ENCODE data around the gene ZNF362.

Gene ZNF362

GRCh38 chr1:33317354-33317753 lies 61.1 kb downstream of the ZNF362 start:
- POLR2A ChIA-PET: no interaction called here
- no peak for DNase-seq (ENCODE audit: extremely low spot score)
- TF ChIP-seq, protein P1, sequence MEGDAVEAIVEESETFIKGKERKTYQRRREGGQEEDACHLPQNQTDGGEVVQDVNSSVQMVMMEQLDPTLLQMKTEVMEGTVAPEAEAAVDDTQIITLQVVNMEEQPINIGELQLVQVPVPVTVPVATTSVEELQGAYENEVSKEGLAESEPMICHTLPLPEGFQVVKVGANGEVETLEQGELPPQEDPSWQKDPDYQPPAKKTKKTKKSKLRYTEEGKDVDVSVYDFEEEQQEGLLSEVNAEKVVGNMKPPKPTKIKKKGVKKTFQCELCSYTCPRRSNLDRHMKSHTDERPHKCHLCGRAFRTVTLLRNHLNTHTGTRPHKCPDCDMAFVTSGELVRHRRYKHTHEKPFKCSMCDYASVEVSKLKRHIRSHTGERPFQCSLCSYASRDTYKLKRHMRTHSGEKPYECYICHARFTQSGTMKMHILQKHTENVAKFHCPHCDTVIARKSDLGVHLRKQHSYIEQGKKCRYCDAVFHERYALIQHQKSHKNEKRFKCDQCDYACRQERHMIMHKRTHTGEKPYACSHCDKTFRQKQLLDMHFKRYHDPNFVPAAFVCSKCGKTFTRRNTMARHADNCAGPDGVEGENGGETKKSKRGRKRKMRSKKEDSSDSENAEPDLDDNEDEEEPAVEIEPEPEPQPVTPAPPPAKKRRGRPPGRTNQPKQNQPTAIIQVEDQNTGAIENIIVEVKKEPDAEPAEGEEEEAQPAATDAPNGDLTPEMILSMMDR (IDR thresholded peaks at IDR 0.05; ENCODE audit: control extremely low read depth, extremely low read depth, low read depth, missing control alignments): no peak
- CTCF ChIA-PET: no interaction called here

DNA sequence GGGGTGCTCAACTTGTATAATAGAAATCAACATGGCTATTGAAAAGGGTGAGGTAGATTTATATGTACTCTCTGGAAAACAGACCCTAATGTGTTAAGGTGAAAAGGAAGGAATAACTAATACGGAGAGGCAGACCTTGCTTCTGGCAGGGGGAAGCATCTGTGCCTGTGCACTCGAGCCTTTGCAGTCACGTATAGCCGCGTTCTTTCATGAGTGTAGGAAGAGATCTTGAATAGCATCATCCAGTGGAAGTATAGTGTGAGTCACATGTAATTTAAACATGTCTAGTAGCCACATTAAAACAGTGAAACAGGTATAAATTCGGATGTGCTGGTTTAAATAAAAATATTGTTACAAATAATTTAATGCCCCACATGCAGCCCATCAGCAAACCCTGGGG lies 61.7 kb downstream of the ZNF362 start:
- POLR2A ChIA-PET: no interaction called here
- TF ChIP-seq, protein P1 (IDR thresholded peaks at IDR 0.05; ENCODE audit: control extremely low read depth, extremely low read depth, low read depth, missing control alignments): no peak
- CTCF ChIA-PET: no interaction called here
- DNase-seq (ENCODE audit: extremely low spot score): no peak

- CTCF ChIA-PET: interaction anchor here (1.5 kb wide), 1 partner anchor 12 kb away, joined by 3 read pairs; no protein-coding TSS in a partner anchor
- no peak for DNase-seq (ENCODE audit: extremely low spot score)
- TF ChIP-seq, protein P1 (IDR thresholded peaks at IDR 0.05; ENCODE audit: control extremely low read depth, extremely low read depth, low read depth, missing control alignments): no peak
- POLR2A ChIA-PET: no interaction called here
These were observed 63.1 kb downstream of the ZNF362 start for GRCh38 chr1:33319186-33319948.

GRCh38 chr1:33319949-33320618 lies 63.8 kb downstream of the ZNF362 start:
- no peak for DNase-seq (ENCODE audit: extremely low spot score)
- TF ChIP-seq, protein P1 (IDR thresholded peaks at IDR 0.05; ENCODE audit: control extremely low read depth, extremely low read depth, low read depth, missing control alignments): no peak
- POLR2A ChIA-PET: no interaction called here
- CTCF ChIA-PET: interaction anchor here (1.5 to 2.5 kb wide), 2 partner anchors 11 to 24 kb away, joined by 3 to 9 read pairs; no protein-coding TSS in a partner anchor

DNA sequence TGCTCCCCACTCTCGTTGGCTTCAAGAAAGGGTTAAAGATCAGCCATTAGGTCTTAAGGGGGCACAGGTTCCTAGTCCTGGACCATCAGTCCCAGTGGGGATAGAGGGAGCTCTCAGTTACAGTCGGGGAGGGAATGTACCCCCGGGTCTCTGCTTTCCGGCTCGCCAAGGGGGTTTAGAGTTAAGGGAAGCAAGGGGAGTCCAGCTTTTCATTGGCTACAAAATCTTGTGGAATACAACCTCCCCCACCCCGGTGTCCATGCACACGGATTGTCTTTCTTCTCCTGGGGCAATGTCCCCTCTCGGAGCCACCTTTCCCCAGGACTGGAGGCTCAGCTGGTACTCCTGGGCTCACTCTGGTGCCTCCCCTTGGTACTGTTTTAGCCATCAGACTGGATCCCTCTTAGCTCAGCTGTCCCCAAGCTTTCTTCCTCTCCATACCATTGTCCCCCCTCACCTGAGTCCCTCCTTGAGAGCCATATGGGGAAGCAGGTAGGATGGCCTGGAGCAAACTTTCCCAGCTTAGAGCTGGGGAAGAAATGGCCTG lies 64.4 kb downstream of the ZNF362 start, which contains the start of gene A3GALT2:
Gene A3GALT2, minus strand, starts transcription at position 480 of the 547 bp plus-strand sequence. Its CDS starts 0 bp downstream, at position 480.
- POLR2A ChIA-PET: no interaction called here
- no peak for DNase-seq (ENCODE audit: extremely low spot score)
- CTCF ChIA-PET: interaction anchor here (1.5 to 2.5 kb wide), 2 partner anchors 10 to 25 kb away, joined by 3 to 9 read pairs; no protein-coding TSS in a partner anchor

GRCh38 chr1:33321178-33321577 lies 64.9 kb downstream of the ZNF362 start:
- CTCF ChIA-PET: interaction anchor here (1.5 to 2.5 kb wide), 2 partner anchors 10 to 26 kb away, joined by 3 to 9 read pairs; no protein-coding TSS in a partner anchor
- POLR2A ChIA-PET: no interaction called here

More for the DNA sequence above, 64.4 kb downstream of the ZNF362 start, which contains the start of gene A3GALT2:
- TF ChIP-seq, protein P1 (IDR thresholded peaks at IDR 0.05; ENCODE audit: control extremely low read depth, extremely low read depth, low read depth, missing control alignments): no peak

More at GRCh38 chr1:33321178-33321577, 64.9 kb downstream of the ZNF362 start:
- DNase-seq (ENCODE audit: extremely low spot score): no peak
- TF ChIP-seq, protein P1 (IDR thresholded peaks at IDR 0.05; ENCODE audit: control extremely low read depth, extremely low read depth, low read depth, missing control alignments): no peak
